Stimulated activated memory B cell treated with anti-CD40 and anti-IgM and Interleukin-4, amounts not matched to agents 10 μg/mL and 1 μg/mL and 100 μg/mL, for 72 hours (primary cell): ENCODE data around the gene CHD5.

Experiments
- ATAC-seq: fragments of 150-1000 bp; cut with Tn5 transposase; 2 replicates; pipeline ENCODE4 v1.10.0; 2021
- H3K27ac Mint-ChIP-seq: one replicate; pipeline ENCODE4 v1.8.0; 2022; ENCODE audit warnings: mild to moderate bottlenecking, mixed read lengths
- H3K27me3 Mint-ChIP-seq: one replicate; pipeline ENCODE4 v1.8.0; 2022; ENCODE audit warnings: mixed read lengths
- H3K36me3 Mint-ChIP-seq: one replicate; pipeline ENCODE4 v1.8.0; 2022; ENCODE audit warnings: mixed read lengths
- H3K4me1 Mint-ChIP-seq: one replicate; pipeline ENCODE4 v1.8.0; 2022; ENCODE audit warnings: mixed read lengths
- H3K4me3 Mint-ChIP-seq: one replicate; pipeline ENCODE4 v1.8.0; 2022; ENCODE audit warnings: mild to moderate bottlenecking, moderate library complexity, mixed read lengths
- H3K9me3 Mint-ChIP-seq: one replicate; pipeline ENCODE4 v1.8.0; 2022; ENCODE audit warnings: mixed read lengths

Gene CHD5

GRCh38 chr1:6142734-6143133, 37.4 kb downstream of the CHD5 start:
- no peaks in the 10 kb centered on the region for H3K36me3 Mint-ChIP-seq
- ATAC-seq: no peak
- no peaks in the 10 kb centered on the region for H3K9me3 Mint-ChIP-seq
- no peak overlapping the region for H3K27ac Mint-ChIP-seq
- peaks cover 16% of the 10 kb centered on the region for H3K27me3 Mint-ChIP-seq
- no peaks in the 10 kb centered on the region for H3K4me1 Mint-ChIP-seq
- H3K4me3 Mint-ChIP-seq: no peak overlapping the region

DNA sequence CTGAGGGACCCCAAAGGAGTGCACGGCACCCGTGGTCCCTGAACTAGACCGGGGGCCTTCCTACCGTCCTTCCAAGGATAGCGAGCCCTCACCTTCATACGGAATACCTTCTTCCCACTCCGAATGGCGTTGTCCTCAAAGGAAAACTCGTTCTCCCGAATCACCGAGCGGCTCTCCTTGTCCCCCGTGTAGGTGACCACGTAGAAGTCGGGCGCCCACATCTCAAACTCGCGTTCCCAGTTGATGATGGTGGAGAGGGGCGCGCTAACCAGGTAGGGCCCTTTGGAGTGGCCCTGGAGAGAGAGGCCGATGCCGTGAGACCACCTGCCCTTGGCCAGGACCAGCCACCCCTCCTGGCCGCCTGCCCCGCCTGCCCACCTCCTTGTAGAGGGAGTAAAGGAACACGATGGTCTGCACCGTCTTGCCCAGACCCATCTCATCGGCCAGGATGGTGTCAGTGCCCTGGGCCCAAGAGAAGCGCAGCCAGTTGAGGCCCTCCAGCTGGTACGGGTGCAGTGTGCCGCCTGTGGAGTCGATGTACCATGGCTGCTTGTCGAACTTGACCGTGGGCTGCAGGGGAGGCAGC, 38.0 kb downstream of the CHD5 start:
- no peak for ATAC-seq
- Mint-ChIP-seq H3K9me3 (no peaks in the 10 kb centered on the region), H3K4me3 (no peak overlapping the region), H3K4me1 (no peaks in the 10 kb centered on the region), H3K27ac (no peak overlapping the region), H3K36me3 (no peaks in the 10 kb centered on the region), H3K27me3 (peaks cover 20% of the 10 kb centered on the region)

- Mint-ChIP-seq H3K36me3 (no peaks in the 10 kb centered on the region), H3K4me3 (no peak overlapping the region), H3K27ac (no peak overlapping the region), H3K27me3 (peaks cover 20% of the 10 kb centered on the region), H3K4me1 (no peaks in the 10 kb centered on the region), H3K9me3 (no peaks in the 10 kb centered on the region)
- peak; percentile 70 for ATAC-seq
Measured at GRCh38 chr1:6141592-6141991, 38.5 kb downstream of the CHD5 start.

DNA sequence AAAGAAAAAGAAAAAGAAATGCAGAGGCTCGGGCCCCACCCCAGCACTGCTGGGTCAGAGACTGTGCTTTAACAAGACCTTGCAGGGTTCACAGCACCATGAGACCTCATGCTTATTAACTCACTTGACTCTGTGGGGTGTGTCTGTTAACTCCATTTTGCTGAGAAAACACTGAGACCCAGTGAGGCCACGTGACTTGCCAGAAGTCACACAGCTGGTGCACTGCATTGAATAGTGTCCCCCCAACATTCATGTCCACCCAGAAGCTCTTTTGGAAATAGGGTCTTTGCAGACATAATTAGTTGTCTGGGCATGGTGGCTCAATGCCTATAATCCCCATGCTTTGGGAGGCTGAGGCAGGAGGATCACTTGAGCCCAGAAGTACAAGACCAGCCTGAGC, 39.7 kb downstream of the CHD5 start:
- no peak for ATAC-seq
- Mint-ChIP-seq H3K9me3 (no peaks in the 10 kb centered on the region), H3K27me3 (peaks cover 23% of the 10 kb centered on the region), H3K4me3 (no peak overlapping the region), H3K36me3 (no peaks in the 10 kb centered on the region), H3K27ac (no peak overlapping the region), H3K4me1 (no peaks in the 10 kb centered on the region)

DNA sequence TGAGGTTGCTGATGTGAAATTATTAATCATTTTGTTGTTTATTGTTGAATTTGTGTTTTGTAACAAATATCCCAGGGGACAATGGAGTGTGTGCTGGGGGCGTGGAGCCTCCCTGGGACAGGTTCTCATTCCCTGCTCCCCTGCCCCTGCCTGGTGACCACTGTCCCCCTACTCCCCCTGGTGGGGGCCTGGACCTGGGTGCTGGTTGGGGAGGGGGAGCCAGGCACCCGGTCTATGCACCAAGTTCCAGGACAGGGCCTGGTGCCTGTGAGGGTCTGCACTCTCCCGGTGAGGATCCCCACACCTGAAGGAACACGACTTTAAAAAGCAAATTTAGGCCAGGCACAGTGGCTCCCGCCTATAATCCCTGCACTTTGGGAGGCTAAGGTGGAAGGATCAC, 42.4 kb downstream of the CHD5 start:
- H3K4me1 Mint-ChIP-seq: no peaks in the 10 kb centered on the region
- peaks cover 2% of the 10 kb centered on the region for H3K36me3 Mint-ChIP-seq
- H3K27ac Mint-ChIP-seq: no peak overlapping the region
- no peak for ATAC-seq
- peaks cover 1% of the 10 kb centered on the region for H3K9me3 Mint-ChIP-seq
- peaks cover 50% of the 10 kb centered on the region for H3K27me3 Mint-ChIP-seq
- no peak overlapping the region for H3K4me3 Mint-ChIP-seq

DNA sequence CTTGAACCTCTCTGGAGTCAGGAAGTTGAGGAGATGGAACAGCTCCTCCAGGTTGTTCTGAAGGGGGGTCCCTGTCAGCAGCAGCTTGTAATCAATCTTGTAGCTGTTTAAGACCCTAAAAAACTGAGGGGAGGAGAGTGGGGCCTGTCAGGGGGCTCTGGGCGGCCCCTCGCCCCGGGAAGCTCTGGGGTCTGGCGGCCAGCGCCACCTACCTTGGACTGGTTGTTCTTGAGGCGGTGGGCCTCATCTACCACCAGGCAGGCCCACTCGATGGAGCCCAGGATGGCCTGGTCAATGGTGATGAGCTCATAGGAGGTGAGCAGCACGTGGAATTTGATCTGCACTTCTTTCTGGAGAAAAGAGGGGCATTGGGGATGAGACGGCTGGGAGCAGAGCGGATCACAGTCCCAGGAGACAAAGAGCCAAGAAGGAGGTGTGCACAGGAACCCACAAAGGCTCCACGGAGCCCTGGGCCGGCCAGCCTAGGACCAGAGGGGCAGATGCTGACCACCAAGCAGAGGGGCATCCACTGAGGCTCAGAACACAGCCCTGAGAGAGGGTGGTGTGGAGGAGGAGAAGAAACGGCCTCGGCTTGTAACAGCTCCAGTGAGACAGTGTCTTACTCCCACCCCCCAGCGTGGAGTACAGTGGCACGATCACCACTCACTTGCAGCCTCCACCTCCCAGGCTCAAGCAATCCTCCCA, 43.5 kb downstream of the CHD5 start:
- no peaks in the 10 kb centered on the region for H3K4me1 Mint-ChIP-seq
- H3K36me3 Mint-ChIP-seq: peaks cover 6% of the 10 kb centered on the region
- H3K9me3 Mint-ChIP-seq: peaks cover 10% of the 10 kb centered on the region
- peaks cover 61% of the 10 kb centered on the region for H3K27me3 Mint-ChIP-seq
- ATAC-seq: no peak
- H3K4me3 Mint-ChIP-seq: no peak overlapping the region
- no peak overlapping the region for H3K27ac Mint-ChIP-seq

DNA sequence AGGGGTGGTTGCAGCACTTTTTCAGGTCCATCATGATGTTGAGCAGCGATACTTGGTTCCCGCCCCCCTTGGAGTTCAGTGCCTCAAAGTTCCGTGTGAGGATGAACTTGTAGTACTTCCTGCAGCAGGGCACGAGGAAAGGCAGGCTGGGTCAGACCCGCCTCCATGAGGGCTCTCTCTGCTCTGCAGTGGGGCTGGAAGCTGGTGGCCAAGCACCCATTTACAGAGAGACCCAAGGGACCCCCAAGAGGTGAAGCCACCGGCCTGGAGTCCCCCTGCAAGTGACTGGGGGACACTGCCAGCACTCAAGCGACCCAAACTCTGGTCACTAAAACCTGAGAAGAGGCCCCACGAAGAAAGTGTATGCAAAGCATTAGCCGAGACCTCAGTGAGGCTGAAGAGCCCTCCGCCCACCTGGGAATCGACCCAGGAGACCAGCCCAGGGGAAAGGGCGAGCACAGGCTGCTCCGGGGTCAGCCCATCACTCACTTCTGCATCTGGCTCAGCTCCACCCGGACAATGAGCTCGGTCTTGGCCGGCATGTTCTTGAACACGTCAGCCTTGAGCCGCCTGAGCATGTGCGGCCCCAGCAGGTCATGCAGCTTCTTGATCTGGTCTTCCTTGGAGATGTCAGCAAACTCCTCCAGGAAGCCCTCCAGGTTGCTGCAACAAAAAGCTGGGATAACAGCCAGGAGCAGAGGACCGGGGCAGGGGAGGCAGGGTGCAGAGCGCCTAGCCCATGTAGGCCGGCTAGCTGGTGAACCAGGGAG, 45.2 kb downstream of the CHD5 start:
- H3K4me1 Mint-ChIP-seq: no peaks in the 10 kb centered on the region
- H3K9me3 Mint-ChIP-seq: peaks cover 10% of the 10 kb centered on the region
- peaks cover 6% of the 10 kb centered on the region for H3K36me3 Mint-ChIP-seq
- peaks cover 68% of the 10 kb centered on the region for H3K27me3 Mint-ChIP-seq
- H3K4me3 Mint-ChIP-seq: no peak overlapping the region
- ATAC-seq: no peak
- no peak overlapping the region for H3K27ac Mint-ChIP-seq

GRCh38 chr1:6134206-6134605, 45.9 kb downstream of the CHD5 start:
- peaks cover 72% of the 10 kb centered on the region for H3K27me3 Mint-ChIP-seq
- no peak overlapping the region for H3K27ac Mint-ChIP-seq
- H3K36me3 Mint-ChIP-seq: peaks cover 6% of the 10 kb centered on the region
- no peak overlapping the region for H3K4me3 Mint-ChIP-seq
- H3K4me1 Mint-ChIP-seq: no peaks in the 10 kb centered on the region
- H3K9me3 Mint-ChIP-seq: peaks cover 10% of the 10 kb centered on the region
- ATAC-seq: no peak

DNA sequence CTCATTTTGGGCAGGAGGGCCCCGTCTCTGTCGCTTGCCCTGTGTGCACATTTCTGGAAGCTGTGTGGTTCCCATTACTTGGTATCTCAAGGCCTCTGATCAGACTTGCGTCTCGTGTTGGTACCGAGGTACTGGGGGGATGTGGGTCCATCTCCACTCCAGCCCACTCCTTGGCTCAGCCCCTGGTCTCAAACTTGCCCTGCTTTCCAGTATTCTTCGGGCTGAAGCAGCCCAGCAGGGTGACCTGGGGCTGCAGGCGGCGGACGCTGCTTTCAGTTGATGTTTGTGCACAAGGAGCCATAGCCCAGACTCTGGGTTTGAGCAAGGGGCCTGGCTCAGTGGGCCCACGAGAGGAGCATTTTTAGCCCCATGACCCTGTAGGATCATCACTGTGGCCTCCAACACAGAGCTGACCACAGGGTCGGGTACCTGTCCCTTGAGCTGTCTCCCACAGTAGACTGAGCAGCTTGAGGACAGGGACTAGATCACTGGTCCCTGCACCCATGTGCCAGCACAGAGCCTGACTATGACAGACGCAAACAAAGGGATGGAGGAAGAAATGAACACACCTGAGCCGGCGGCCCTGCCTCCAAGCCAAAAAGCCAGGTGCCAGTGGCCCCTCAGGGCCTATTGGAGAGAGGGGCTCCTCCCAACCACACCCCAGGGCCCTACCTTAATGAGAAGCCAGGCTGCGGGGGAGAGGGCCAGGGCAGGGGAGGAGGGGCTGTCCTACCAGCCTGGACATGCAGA, 46.8 kb downstream of the CHD5 start:
- no peak overlapping the region for H3K27ac Mint-ChIP-seq
- H3K27me3 Mint-ChIP-seq: peaks cover 72% of the 10 kb centered on the region
- H3K4me3 Mint-ChIP-seq: no peak overlapping the region
- ATAC-seq: no peak
- H3K36me3 Mint-ChIP-seq: peaks cover 6% of the 10 kb centered on the region
- H3K4me1 Mint-ChIP-seq: no peaks in the 10 kb centered on the region
- peaks cover 10% of the 10 kb centered on the region for H3K9me3 Mint-ChIP-seq

GRCh38 chr1:6131561-6131960, 48.6 kb downstream of the CHD5 start:
- H3K4me3 Mint-ChIP-seq: no peak overlapping the region
- ATAC-seq: no peak
- peaks cover 6% of the 10 kb centered on the region for H3K36me3 Mint-ChIP-seq
- H3K27me3 Mint-ChIP-seq: peaks cover 72% of the 10 kb centered on the region
- H3K4me1 Mint-ChIP-seq: peaks cover 12% of the 10 kb centered on the region
- peaks cover 10% of the 10 kb centered on the region for H3K9me3 Mint-ChIP-seq
- no peak overlapping the region for H3K27ac Mint-ChIP-seq

- no peak overlapping the region for H3K4me3 Mint-ChIP-seq
- no peak for ATAC-seq
Measured at GRCh38 chr1:6130596-6130995, 49.5 kb downstream of the CHD5 start.

DNA sequence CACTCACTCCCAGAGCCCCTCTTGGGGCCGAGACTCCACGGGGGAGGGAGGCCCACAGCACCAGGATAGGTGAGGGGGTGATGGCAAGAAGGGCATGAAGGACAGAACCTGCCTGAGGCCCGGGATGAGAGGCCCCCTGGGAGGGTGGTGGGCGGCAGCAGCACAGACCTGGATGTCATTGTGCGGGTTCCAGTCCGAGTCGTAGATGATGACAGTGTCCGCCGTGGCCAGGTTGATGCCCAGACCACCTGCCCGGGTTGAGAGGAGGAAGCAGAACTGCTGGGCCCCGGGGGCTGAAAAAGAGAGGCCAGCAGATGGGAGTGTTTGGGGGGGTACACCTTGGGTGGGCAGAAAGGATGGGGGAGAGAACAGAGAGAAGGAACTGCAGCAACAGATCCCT, 50.1 kb downstream of the CHD5 start:
- peaks cover 13% of the 10 kb centered on the region for H3K4me1 Mint-ChIP-seq
- no peak overlapping the region for H3K4me3 Mint-ChIP-seq
- peaks cover 72% of the 10 kb centered on the region for H3K27me3 Mint-ChIP-seq

More at GRCh38 chr1:6130596-6130995, 49.5 kb downstream of the CHD5 start:
- Mint-ChIP-seq H3K27me3 (peaks cover 72% of the 10 kb centered on the region), H3K9me3 (peaks cover 10% of the 10 kb centered on the region), H3K36me3 (peaks cover 6% of the 10 kb centered on the region), H3K4me1 (peaks cover 13% of the 10 kb centered on the region), H3K27ac (no peak overlapping the region)

GRCh38 chr1:6129313-6129712, 50.8 kb downstream of the CHD5 start:
- peaks cover 6% of the 10 kb centered on the region for H3K36me3 Mint-ChIP-seq
- H3K27ac Mint-ChIP-seq: no peak overlapping the region
- peaks cover 69% of the 10 kb centered on the region for H3K27me3 Mint-ChIP-seq
- no peak for ATAC-seq
- H3K4me1 Mint-ChIP-seq: peaks cover 13% of the 10 kb centered on the region
- H3K9me3 Mint-ChIP-seq: peaks cover 10% of the 10 kb centered on the region
- no peak overlapping the region for H3K4me3 Mint-ChIP-seq

More for the DNA sequence above, 50.1 kb downstream of the CHD5 start:
- no peak for ATAC-seq
- peaks cover 6% of the 10 kb centered on the region for H3K36me3 Mint-ChIP-seq
- peaks cover 10% of the 10 kb centered on the region for H3K9me3 Mint-ChIP-seq
- no peak overlapping the region for H3K27ac Mint-ChIP-seq

DNA sequence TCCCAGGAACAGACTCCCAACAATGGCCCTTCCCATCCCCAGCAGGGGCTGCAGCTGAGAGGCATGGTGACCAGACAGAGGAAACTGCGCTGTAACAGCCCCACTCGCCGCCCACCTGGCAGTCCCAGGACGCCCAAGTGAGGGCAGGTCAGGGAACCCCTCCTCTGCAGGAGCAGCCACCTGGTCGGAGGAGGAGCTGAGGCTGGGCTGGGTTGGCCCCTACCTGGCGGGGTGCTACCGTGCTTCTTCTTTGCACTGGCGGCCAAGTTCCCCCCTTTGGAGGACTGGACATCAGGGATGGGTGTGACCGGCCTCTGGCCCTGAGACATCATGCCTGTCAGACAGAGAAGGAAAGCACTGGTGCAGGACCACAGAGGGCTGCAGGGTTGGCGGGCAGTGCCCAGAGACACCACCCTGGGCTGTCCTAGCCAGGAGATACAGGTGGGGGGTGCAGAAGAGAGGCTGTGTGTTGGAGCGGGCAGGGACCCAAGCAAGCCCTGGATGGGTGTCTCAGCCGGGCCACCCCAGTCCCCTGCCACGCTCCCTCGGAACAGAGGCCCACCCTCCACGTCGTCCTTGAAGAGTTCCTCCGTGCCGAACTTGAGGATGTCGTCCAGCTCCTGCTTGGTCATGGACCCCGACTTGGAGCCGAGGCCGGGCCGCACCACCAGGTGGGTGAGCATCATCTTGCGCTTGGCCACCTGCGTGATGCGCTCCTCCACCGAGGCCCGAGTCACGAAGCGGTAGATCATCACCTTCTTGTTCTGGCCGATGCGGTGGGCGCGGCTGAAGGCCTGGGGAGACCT, 51.6 kb downstream of the CHD5 start:
- H3K27me3 Mint-ChIP-seq: peaks cover 61% of the 10 kb centered on the region
- peaks cover 10% of the 10 kb centered on the region for H3K9me3 Mint-ChIP-seq
- H3K36me3 Mint-ChIP-seq: peaks cover 6% of the 10 kb centered on the region
- no peak for ATAC-seq
- no peak overlapping the region for H3K27ac Mint-ChIP-seq
- H3K4me1 Mint-ChIP-seq: peaks cover 13% of the 10 kb centered on the region
- H3K4me3 Mint-ChIP-seq: no peak overlapping the region
